Stimulated activated CD8-positive, alpha-beta memory T cell treated with anti-CD3 and anti-CD28 coated beads, Interleukin-2, amount 100 ng/mL, for 48 hours (primary cell): ENCODE results near the gene USP21.

Source experiments
- DNase-seq, 2 donors: peaks; one replicate each; pipeline ENCODE4 v3.0.0-alpha.2; 2020; ENCODE audit warnings: low read depth in 2 of 2

The USP21 gene

GRCh38 chr1:161193561-161194235 is 34.4 kb downstream of the USP21 start:
- DNase-seq = no peak

GRCh38 chr1:161195171-161195570 is 35.9 kb downstream of the USP21 start:
- no peak for DNase-seq

- DNase-seq = no peak
These were observed 36.8 kb downstream of the USP21 start for GRCh38 chr1:161196111-161196510.

- DNase-seq = no peak
These were observed 37.5 kb downstream of the USP21 start for GRCh38 chr1:161196521-161197451.

- DNase-seq = no peak
These were observed 38.4 kb downstream of the USP21 start for GRCh38 chr1:161197560-161198193.

GRCh38 chr1:161198194-161198896 is 39.0 kb downstream of the USP21 start:
- DNase-seq = no peak

GRCh38 chr1:161198897-161199431 is 39.7 kb downstream of the USP21 start, which contains the start of gene ADAMTS4:
TSS of gene ADAMTS4 (minus strand) at chr1:161199054. CDS start at chr1:161198627, 427 bp downstream.
- no peak for DNase-seq

- DNase-seq = no peak
These were observed 40.3 kb downstream of the USP21 start for GRCh38 chr1:161199506-161200139.

- no peak for DNase-seq
These were observed 41.2 kb downstream of the USP21 start for GRCh38 chr1:161200421-161200991.

GRCh38 chr1:161200992-161201835 is 41.9 kb downstream of the USP21 start:
- no peak for DNase-seq

GRCh38 chr1:161201836-161202712 is 42.8 kb downstream of the USP21 start, which contains the start of gene NDUFS2:
TSS of gene NDUFS2 (plus strand) at chr1:161202367. CDS start at chr1:161202386, 19 bp downstream.
- DNase-seq = peak; percentile 85 to 92

GRCh38 chr1:161206411-161207140 is 47.3 kb downstream of the USP21 start:
- DNase-seq = no peak

- no peak for DNase-seq
These were observed 47.9 kb downstream of the USP21 start for GRCh38 chr1:161207173-161207572.

- DNase-seq = peak; percentile 49 to 53
These were observed 50.6 kb downstream of the USP21 start for GRCh38 chr1:161209790-161210409.

GRCh38 chr1:161214369-161214768 is 55.1 kb downstream of the USP21 start:
- DNase-seq = no peak

- DNase-seq = no peak
These were observed 55.8 kb downstream of the USP21 start, which contains the start of gene FCER1G for GRCh38 chr1:161215076-161215475. TSS of gene FCER1G (plus strand) at chr1:161215295. CDS start at chr1:161215322, 27 bp downstream.
